GM12878 (cell line): ENCODE results near the gene WNT7A. TPM values are rescaled to one million over a fixed set of nuclear protein-coding genes. Genes with fewer than 3 reads are reported as not detected.
A peak's percentile ranks its signal among the peaks of the same experiment; 100 is the strongest.

Source experiments
- ATAC-seq: fragments of 200-7000 bp; cut with Tn5 transposase; 3 replicates; pipeline ENCODE4 v1.9.1; 2020; ENCODE audit warnings: mild to moderate bottlenecking, moderate library complexity
- BruUV-seq: library from RNA; stranded (reverse); fragments of 400-500 nt; replicated peaks from 2 replicates; lab custom pipeline; 2021; lab: Mats Ljungman, UMichigan
- CTCF ChIA-PET: fragments of 300-600 bp; sonication (Branson Sonifier 250); formaldehyde crosslinking; extraction: SDS; loops from one replicate; lab custom pipeline; 2021; ENCODE audit warnings: inconsistent platforms; lab: Yijun Ruan, JAX
- POLR2A ChIA-PET: fragments of 350-600 bp; formaldehyde crosslinking; extraction: SDS; loops from one replicate; lab custom pipeline; 2021; ENCODE audit warnings: inconsistent platforms; lab: Charles Lee
- RAD21 ChIA-PET: fragments of 300-600 bp; sonication (Branson Sonifier 250); formaldehyde crosslinking; loops from one replicate; lab custom pipeline; 2023; ENCODE audit warnings: antibody characterized with exemption; ENCODE audit not compliant: unreplicated experiment; lab: Charles Lee
- SMC1A ChIA-PET: fragments of 300-600 bp; sonication (Branson Sonifier 250); formaldehyde crosslinking; loops from one replicate; lab custom pipeline; 2023; ENCODE audit not compliant: unreplicated experiment, uncharacterized antibody; lab: Charles Lee
- DNase-seq: peaks from one replicate; pipeline ENCODE4 v3.0.0-alpha.2; 2011; ENCODE audit warnings: low read depth, low spot score
- FAIRE-seq: peaks from 3 replicates; lab custom pipeline; 2011; peaks lifted over from hg19 to GRCh38; lab: Jason Lieb, UNC
- H2AFZ ChIP-seq: 2 replicates; pipeline ENCODE4 v1.6.0; 2011; ENCODE audit warnings: low read depth, low read length, control low read depth; ENCODE audit not compliant: control insufficient read depth
- H3K27ac ChIP-seq: 2 replicates; pipeline ENCODE4 v1.5.1; 2011; ENCODE audit warnings: control low read depth; ENCODE audit not compliant: control insufficient read depth, insufficient read depth
- H3K27me3 ChIP-seq, 2 experiments: replicated peaks in 1 of 2; 2 replicates each; pipeline versions ENCODE4 v1.6.0 to v1.6.1; 2011; ENCODE audit warnings: low read length in 1 of 2; ENCODE audit not compliant: control insufficient read depth in 2 of 2, insufficient read depth in 2 of 2
- H3K36me3 ChIP-seq, 2 experiments: 2 replicates each; pipeline ENCODE4 v1.5.1; 2011; ENCODE audit warnings: low read length in 1 of 2; ENCODE audit not compliant: control insufficient read depth in 2 of 2, insufficient read depth in 2 of 2
- H3K4me1 ChIP-seq: 2 replicates; pipeline ENCODE4 v1.6.1; 2011; ENCODE audit warnings: mild to moderate bottlenecking, low read length, moderate library complexity, mixed read lengths; ENCODE audit not compliant: control insufficient read depth, insufficient read depth
- H3K4me2 ChIP-seq: 2 replicates; pipeline ENCODE4 v1.6.0; 2011; ENCODE audit warnings: control low read depth; ENCODE audit not compliant: control insufficient read depth, insufficient read depth
- H3K4me3 ChIP-seq: fragments of 200-600 bp; sonication (generic); 2 replicates; pipeline ENCODE4 v1.5.1; 2016
- H3K79me2 ChIP-seq: 2 replicates; pipeline ENCODE4 v1.6.0; 2011; ENCODE audit warnings: low read length; ENCODE audit not compliant: control insufficient read depth, insufficient read depth
- H3K9ac ChIP-seq: 2 replicates; pipeline ENCODE4 v1.8.0; 2011; ENCODE audit warnings: low read length, control low read depth, mixed read lengths; ENCODE audit not compliant: control insufficient read depth, insufficient read depth
- H3K9me3 ChIP-seq: replicated peaks from 3 replicates; pipeline ENCODE4 v1.5.1; 2011; ENCODE audit warnings: mild to moderate bottlenecking, low read length; ENCODE audit not compliant: control insufficient read depth, insufficient read depth
- H4K20me1 ChIP-seq: 2 replicates; pipeline ENCODE4 v1.6.0; 2011; ENCODE audit not compliant: control insufficient read depth, insufficient read depth
- RAD21 ChIP-seq: IDR thresholded peaks from 2 replicates; pipeline ENCODE4 v1.6.1; 2011; ENCODE audit warnings: mild to moderate bottlenecking, low read depth, low read length, moderate library complexity; ENCODE audit not compliant: insufficient read depth
- SMC3 ChIP-seq: IDR thresholded peaks from 2 replicates; pipeline ENCODE4 v1.6.1; 2011; ENCODE audit warnings: low read length, improper control_type of control experiment, borderline replicate concordance
- ZNF217 ChIP-seq: fragments of 450-650 bp; IDR thresholded peaks from 2 replicates; pipeline ENCODE4 v1.6.1; 2017; ENCODE audit warnings: antibody characterized with exemption, mild to moderate bottlenecking
- WGBS: methylation state at CpG from one replicate; pipeline ENCODE4 v1.1.6; 2016; ENCODE audit warnings: low lambda C conversion rate; ENCODE audit not compliant: insufficient replicate concordance, insufficient coverage; ENCODE audit errors: missing lambda C conversion rate; 5-methylcytosine and 5-hydroxymethylcytosine counted together
- in situ Hi-C: fragments of 300-500 bp; cut with MboI; formaldehyde crosslinking; loops from 9 replicates; pipeline ENCODE4 v1.14.3; 2018; ENCODE audit warnings: mixed read lengths
- intact Hi-C: fragments of 100-400 bp; cut with micrococcal nuclease; formaldehyde crosslinking; loops from one replicate; pipeline ENCODE4 v1.14.2; 2022; ENCODE audit not compliant: unreplicated experiment
- polyA plus RNA-seq, 11 experiments: library from polyadenylated mRNA; depleted of rRNA in 4 of 11; unstranded in 6 of 11; stranded (reverse) in 5 of 11; fragments of >200 nt; fragmentation: Nextera tagmentation in 4 of 11; fragmentation: Illumina TruSeq in 1 of 11; extraction: Ambion mirVana in 4 of 11; extraction: Trizol in 1 of 11; gene quantifications; 1 replicate in 1 of 11; 2 replicates in 10 of 11; pipeline versions ENCODE4 v1.2.1 to v1.2.3, GENCODE V29; 2011 to 2016; ENCODE audit warnings: inconsistent platforms in 2 of 11, missing spikeins in 2 of 11, low read depth in 1 of 11
- total RNA-seq, 4 experiments: library from RNA; depleted of rRNA in 3 of 4; stranded (reverse); fragments of >200 nt in 3 of 4; fragmentation: Illumina TruSeq in 1 of 4; extraction: Trizol in 1 of 4; gene quantifications; 2 replicates each; pipeline versions ENCODE4 v1.2.1 to v1.2.3, GENCODE V29; 2013 to 2021
- TF ChIP-seq, protein P1 (sequence below): fragments of 450-650 bp; IDR thresholded peaks from 2 replicates; pipeline ENCODE4 v1.6.1; 2017; ENCODE audit warnings: mild to moderate bottlenecking, moderate library complexity
- TF ChIP-seq, protein P2 (sequence below), 3 experiments: IDR thresholded peaks in 2 of 3; conservative IDR thresholded peaks in 1 of 3; 2 replicates each; pipeline ENCODE4 v1.5.1; 2011; ENCODE audit warnings: low read depth in 3 of 3, low read length in 3 of 3, mild to moderate bottlenecking in 3 of 3, control low read depth in 2 of 3, moderate library complexity in 2 of 3, inconsistent platforms in 1 of 3, mixed read lengths in 1 of 3; ENCODE audit not compliant: control insufficient read depth in 2 of 3, insufficient read depth in 1 of 3; ENCODE audit errors: extremely low read depth in 1 of 3

WNT7A gene
- total and polyA plus RNA-seq, 10 of the 15 experiments (the other 5 are each of a cell fraction or from before 2014, with no cell fraction given): 0.08 TPM; not detected in 9

DNA sequence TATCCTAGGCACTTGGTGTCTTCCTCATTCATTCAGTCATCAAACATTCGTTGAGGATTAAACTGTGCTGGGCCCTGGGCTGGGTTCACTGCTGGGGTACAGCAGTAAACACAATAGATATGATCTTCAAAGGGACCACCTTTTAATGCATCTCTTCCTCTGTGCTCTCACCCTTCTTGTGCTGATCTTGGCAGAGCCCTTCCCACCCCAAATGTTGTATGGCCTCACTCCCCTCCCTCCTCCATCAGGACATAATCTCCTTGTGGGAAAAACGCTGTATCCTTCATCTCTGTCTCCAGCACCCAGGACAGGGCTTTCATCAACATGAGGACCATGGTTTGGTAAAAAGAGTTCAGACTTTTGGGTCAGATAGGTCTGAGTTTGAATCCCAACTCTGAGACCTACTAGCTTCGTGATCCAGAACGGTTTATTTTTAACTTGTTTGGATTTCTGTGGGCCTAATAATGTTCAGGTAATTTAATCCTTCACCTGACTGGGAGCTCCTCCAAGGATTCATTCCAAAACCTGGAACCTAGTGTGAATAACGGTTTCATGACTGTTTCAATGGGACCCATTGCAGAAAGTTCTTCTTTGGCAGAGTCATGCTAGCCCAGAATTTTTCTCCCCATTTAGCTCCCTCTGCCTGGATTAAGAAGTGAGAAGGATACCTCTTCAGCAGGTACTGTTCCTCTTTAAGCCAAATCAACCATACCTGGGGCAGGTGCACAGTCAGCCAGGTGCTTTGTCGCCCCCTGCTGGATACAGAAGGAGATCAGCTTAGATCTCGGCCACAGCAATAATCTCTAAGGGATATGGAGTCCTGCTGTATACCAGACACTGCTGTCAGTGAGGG, 5.2 kb upstream of the WNT7A start:
- H3K79me2 ChIP-seq: no peaks in the 10 kb centered on the region
- H3K4me2 ChIP-seq: no peak overlapping the region
- no peak for FAIRE-seq
- H3K9me3 ChIP-seq: no peaks in the 10 kb centered on the region; the same call in 2 of the 3 replicates
- H3K4me3 ChIP-seq: no peak overlapping the region
- in situ Hi-C loops (loop anchor here (5.0 kb wide), 1 partner anchor 228 kb away; no protein-coding TSS in a partner anchor), intact Hi-C loops (loop anchor here (1.0 to 10.0 kb wide), 2 partner anchors 228 to 390 kb away; no protein-coding TSS in a partner anchor)
- H2AFZ ChIP-seq: no peak overlapping the region
- RAD21 ChIA-PET: interaction anchor here (3.0 kb wide), 1 partner anchor 227 kb away, joined by 21 read pairs; no protein-coding TSS in a partner anchor
- peak; percentile 93 for ATAC-seq
- SMC1A ChIA-PET: interaction anchor here (1.0 to 1.8 kb wide), 4 partner anchors 12 to 229 kb away, joined by 3 to 12 read pairs (median 4); no protein-coding TSS in a partner anchor
- BruUV-seq: no TSS peak
- H3K36me3 ChIP-seq: no peaks in the 10 kb centered on the region
- WGBS: 7% methylated on average over 7 of the region's 7 CpGs
- POLR2A ChIA-PET: no interaction called here
- H3K27ac ChIP-seq: no peak overlapping the region
- CTCF ChIA-PET: interaction anchor here (0.7 to 5.7 kb wide), 10 partner anchors 10 to 391 kb away, joined by 3 to 57 read pairs (median 4); no protein-coding TSS in a partner anchor
- peaks cover 1 to 6% of the 10 kb centered on the region in 2 experiments for H3K27me3 ChIP-seq
- H3K9ac ChIP-seq: no peak overlapping the region
- DNase-seq: no peak
- TF ChIP-seq, protein P1, sequence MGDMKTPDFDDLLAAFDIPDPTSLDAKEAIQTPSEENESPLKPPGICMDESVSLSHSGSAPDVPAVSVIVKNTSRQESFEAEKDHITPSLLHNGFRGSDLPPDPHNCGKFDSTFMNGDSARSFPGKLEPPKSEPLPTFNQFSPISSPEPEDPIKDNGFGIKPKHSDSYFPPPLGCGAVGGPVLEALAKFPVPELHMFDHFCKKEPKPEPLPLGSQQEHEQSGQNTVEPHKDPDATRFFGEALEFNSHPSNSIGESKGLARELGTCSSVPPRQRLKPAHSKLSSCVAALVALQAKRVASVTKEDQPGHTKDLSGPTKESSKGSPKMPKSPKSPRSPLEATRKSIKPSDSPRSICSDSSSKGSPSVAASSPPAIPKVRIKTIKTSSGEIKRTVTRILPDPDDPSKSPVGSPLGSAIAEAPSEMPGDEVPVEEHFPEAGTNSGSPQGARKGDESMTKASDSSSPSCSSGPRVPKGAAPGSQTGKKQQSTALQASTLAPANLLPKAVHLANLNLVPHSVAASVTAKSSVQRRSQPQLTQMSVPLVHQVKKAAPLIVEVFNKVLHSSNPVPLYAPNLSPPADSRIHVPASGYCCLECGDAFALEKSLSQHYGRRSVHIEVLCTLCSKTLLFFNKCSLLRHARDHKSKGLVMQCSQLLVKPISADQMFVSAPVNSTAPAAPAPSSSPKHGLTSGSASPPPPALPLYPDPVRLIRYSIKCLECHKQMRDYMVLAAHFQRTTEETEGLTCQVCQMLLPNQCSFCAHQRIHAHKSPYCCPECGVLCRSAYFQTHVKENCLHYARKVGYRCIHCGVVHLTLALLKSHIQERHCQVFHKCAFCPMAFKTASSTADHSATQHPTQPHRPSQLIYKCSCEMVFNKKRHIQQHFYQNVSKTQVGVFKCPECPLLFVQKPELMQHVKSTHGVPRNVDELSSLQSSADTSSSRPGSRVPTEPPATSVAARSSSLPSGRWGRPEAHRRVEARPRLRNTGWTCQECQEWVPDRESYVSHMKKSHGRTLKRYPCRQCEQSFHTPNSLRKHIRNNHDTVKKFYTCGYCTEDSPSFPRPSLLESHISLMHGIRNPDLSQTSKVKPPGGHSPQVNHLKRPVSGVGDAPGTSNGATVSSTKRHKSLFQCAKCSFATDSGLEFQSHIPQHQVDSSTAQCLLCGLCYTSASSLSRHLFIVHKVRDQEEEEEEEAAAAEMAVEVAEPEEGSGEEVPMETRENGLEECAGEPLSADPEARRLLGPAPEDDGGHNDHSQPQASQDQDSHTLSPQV: no peak
- TF ChIP-seq SMC3 (peak; percentile 50), ZNF217 (no peak), RAD21 (peak; percentile 66)
- TF ChIP-seq, protein P2, sequence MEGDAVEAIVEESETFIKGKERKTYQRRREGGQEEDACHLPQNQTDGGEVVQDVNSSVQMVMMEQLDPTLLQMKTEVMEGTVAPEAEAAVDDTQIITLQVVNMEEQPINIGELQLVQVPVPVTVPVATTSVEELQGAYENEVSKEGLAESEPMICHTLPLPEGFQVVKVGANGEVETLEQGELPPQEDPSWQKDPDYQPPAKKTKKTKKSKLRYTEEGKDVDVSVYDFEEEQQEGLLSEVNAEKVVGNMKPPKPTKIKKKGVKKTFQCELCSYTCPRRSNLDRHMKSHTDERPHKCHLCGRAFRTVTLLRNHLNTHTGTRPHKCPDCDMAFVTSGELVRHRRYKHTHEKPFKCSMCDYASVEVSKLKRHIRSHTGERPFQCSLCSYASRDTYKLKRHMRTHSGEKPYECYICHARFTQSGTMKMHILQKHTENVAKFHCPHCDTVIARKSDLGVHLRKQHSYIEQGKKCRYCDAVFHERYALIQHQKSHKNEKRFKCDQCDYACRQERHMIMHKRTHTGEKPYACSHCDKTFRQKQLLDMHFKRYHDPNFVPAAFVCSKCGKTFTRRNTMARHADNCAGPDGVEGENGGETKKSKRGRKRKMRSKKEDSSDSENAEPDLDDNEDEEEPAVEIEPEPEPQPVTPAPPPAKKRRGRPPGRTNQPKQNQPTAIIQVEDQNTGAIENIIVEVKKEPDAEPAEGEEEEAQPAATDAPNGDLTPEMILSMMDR (IDR thresholded peaks at IDR 0.05 in 2 of 3, conservative IDR thresholded peaks at IDR 0.05 in 1 of 3; ENCODE audit: control insufficient read depth in 2 of 3, extremely low read depth in 1 of 3, insufficient read depth in 1 of 3, low read depth in 3 of 3, low read length in 3 of 3): peak; percentile 66 to 84 (median 81)
- no peaks in the 10 kb centered on the region for H3K4me1 ChIP-seq
- H4K20me1 ChIP-seq: no peaks in the 10 kb centered on the region
